ENCODE data around the gene SLC16A11. TPM values are rescaled to one million over a fixed set of nuclear protein-coding genes. Genes with fewer than 3 reads are reported as not detected.

The SLC16A11 gene
- total RNA-seq, 1 donor from 2014 or later, result 0.12 TPM

Other genes with a start within 250 kb of the SLC16A11 start
- not detected in 2 replicates for gene TEKT1, start 212.4 kb downstream of the SLC16A11 start, total RNA-seq
- not detected in 2 replicates for gene ALOX12, start 48.0 kb downstream of the SLC16A11 start, total RNA-seq
- gene RNASEK, start 31.5 kb downstream of the SLC16A11 start, total RNA-seq, result 459 and 493 TPM in 2 replicates
- 120 and 180 TPM in 2 replicates for gene BCL6B, start 21.0 kb downstream of the SLC16A11 start, total RNA-seq
- gene SLC16A13, start 8.1 kb downstream of the SLC16A11 start, total RNA-seq, result 6.6 and 7.9 TPM in 2 replicates
- gene CLEC10A, start 36.2 kb upstream of the SLC16A11 start, total RNA-seq, result not detected in 2 replicates
- gene ASGR2, start 70.7 kb upstream of the SLC16A11 start, total RNA-seq, result not detected in 2 replicates
- gene ASGR1, start 135.3 kb upstream of the SLC16A11 start, total RNA-seq, result 2.6 and 5.4 TPM in 2 replicates
- 10.8 and 22.3 TPM in 2 replicates for gene DLG4, start 175.7 kb upstream of the SLC16A11 start, total RNA-seq
- 252 and 369 TPM in 2 replicates for gene ACADVL, start 175.8 kb upstream of the SLC16A11 start, total RNA-seq
- gene DVL2, start 190.4 kb upstream of the SLC16A11 start, total RNA-seq, result 36.9 and 41.6 TPM in 2 replicates
- 42.9 and 53.0 TPM in 2 replicates for gene PHF23, start 195.4 kb upstream of the SLC16A11 start, total RNA-seq
- 548 and 565 TPM in 2 replicates for gene GABARAP, start 198.4 kb upstream of the SLC16A11 start, total RNA-seq
- 55.4 and 73.5 TPM in 2 replicates for gene CTDNEP1, start 207.6 kb upstream of the SLC16A11 start, total RNA-seq
- gene ELP5, start 208.1 kb upstream of the SLC16A11 start, total RNA-seq, result 27.5 and 27.7 TPM in 2 replicates
- 1.9 and 2.1 TPM in 2 replicates for gene CLDN7, start 218.4 kb upstream of the SLC16A11 start, total RNA-seq
- not detected in 2 replicates for gene SLC2A4, start 237.6 kb upstream of the SLC16A11 start, total RNA-seq